ENCODE measurements around the gene KRTAP23-1.

KRTAP23-1 gene

GRCh38 chr21:30338717-30339116 is 9.7 kb downstream of the KRTAP23-1 start:
- TF ChIP-seq POLR2AphosphoS5 (IDR thresholded peaks at IDR 0.05; ENCODE audit: low read depth, low read length) (no peak), POLR2A (IDR thresholded peaks at IDR 0.05; ENCODE audit: low read depth, low read length) (no peak), TAF1 (IDR thresholded peaks at IDR 0.05; ENCODE audit: borderline replicate concordance, low read depth, low read length) (no peak)
- FAIRE-seq (no peak), DNase-seq (ENCODE audit: insufficient read length) (no peak)

DNA sequence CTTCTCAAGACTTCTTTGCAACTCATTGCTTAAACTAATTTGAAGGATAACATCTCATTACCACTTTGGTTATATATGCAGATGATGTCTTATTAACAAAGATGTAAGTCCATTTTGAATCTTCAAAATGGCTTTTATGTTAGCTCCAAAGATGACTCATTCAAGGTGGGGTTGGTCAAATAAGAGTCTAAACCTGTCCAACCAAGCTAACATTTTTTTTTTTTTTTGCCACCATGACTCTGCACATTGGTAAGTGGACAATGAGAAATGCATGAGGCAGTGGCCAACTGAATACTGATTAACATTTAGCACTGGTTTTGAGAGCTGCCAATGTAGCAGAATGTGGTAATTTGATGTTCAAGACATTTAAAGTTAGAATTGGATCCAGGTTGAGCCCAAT is 10.6 kb downstream of the KRTAP23-1 start:
- FAIRE-seq, result no peak
- TF ChIP-seq POLR2AphosphoS5 (IDR thresholded peaks at IDR 0.05; ENCODE audit: low read depth, low read length) (no peak), TAF1 (IDR thresholded peaks at IDR 0.05; ENCODE audit: borderline replicate concordance, low read depth, low read length) (no peak), POLR2A (IDR thresholded peaks at IDR 0.05; ENCODE audit: low read depth, low read length) (no peak)
- DNase-seq (ENCODE audit: insufficient read length), result no peak

DNA sequence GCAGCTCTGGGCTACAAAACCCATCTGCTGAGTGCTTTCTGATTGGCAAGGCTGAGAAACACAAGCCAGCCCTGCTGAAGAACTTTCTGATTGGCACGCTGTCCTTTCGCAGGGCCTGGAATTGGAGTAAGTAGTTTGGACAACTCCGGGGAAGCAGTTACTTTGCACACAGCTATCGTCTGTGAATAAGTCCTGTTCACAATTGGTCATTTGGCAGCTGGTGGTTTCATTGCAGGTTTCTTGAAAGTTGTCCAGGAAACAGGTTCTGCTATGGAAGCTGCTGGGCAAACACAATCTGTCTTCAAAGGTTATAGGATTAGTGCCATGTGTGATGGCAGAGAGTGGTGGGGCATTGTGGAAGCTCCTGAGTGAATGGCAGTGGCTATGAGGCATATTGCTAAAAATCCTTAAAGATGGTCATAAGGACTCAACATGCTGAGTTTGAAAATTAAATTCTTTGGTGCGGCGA is 11.1 kb downstream of the KRTAP23-1 start, which contains the start of gene KRTAP27-1:
Gene KRTAP27-1 (minus strand): TSS at position 419 of the 469 bp plus-strand sequence. CDS start 26 bp downstream, at position 393.
- no peak for TF ChIP-seq POLR2AphosphoS5 (IDR thresholded peaks at IDR 0.05; ENCODE audit: low read depth, low read length)
- TF ChIP-seq TAF1 (IDR thresholded peaks at IDR 0.05; ENCODE audit: borderline replicate concordance, low read depth, low read length), result no peak
- no peak for TF ChIP-seq POLR2A (IDR thresholded peaks at IDR 0.05; ENCODE audit: low read depth, low read length)
- FAIRE-seq, result no peak
- DNase-seq (ENCODE audit: insufficient read length), result no peak

GRCh38 chr21:30336596-30336995 is 11.8 kb downstream of the KRTAP23-1 start:
- FAIRE-seq, result no peak
- no peak for DNase-seq (ENCODE audit: insufficient read length)

GRCh38 chr21:30333736-30334135 is 14.7 kb downstream of the KRTAP23-1 start:
- TF ChIP-seq POLR2A (IDR thresholded peaks at IDR 0.05; ENCODE audit: low read depth, low read length), result no peak
- no peak for TF ChIP-seq TAF1 (IDR thresholded peaks at IDR 0.05; ENCODE audit: borderline replicate concordance, low read depth, low read length)
- TF ChIP-seq POLR2AphosphoS5 (IDR thresholded peaks at IDR 0.05; ENCODE audit: low read depth, low read length), result no peak
- FAIRE-seq (no peak), DNase-seq (ENCODE audit: insufficient read length) (no peak)

More at GRCh38 chr21:30336596-30336995, 11.8 kb downstream of the KRTAP23-1 start:
- no peak for TF ChIP-seq POLR2A (IDR thresholded peaks at IDR 0.05; ENCODE audit: low read depth, low read length)
- TF ChIP-seq TAF1 (IDR thresholded peaks at IDR 0.05; ENCODE audit: borderline replicate concordance, low read depth, low read length), result no peak
- TF ChIP-seq POLR2AphosphoS5 (IDR thresholded peaks at IDR 0.05; ENCODE audit: low read depth, low read length), result no peak

DNA sequence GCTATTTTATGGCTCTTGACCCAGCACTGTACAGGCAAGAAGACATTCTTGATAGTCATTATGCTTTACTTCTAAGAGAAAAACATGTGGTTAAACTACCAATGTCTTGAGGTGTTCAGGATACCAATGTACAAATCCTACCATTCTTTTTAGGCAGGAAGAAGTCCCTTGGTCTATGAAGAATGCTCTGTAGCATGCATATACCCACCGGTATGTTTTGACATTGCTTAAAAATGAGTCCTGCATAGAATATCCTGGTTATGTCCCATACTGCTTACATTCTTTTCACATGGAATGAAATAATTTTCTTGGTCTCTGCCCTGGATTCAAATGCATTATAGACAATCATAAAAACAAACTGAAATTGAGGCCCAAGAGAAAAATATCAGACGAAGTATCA is 15.7 kb downstream of the KRTAP23-1 start:
- TF ChIP-seq POLR2AphosphoS5 (IDR thresholded peaks at IDR 0.05; ENCODE audit: low read depth, low read length) (no peak), TAF1 (IDR thresholded peaks at IDR 0.05; ENCODE audit: borderline replicate concordance, low read depth, low read length) (no peak), POLR2A (IDR thresholded peaks at IDR 0.05; ENCODE audit: low read depth, low read length) (no peak)
- FAIRE-seq (no peak), DNase-seq (ENCODE audit: insufficient read length) (no peak)

DNA sequence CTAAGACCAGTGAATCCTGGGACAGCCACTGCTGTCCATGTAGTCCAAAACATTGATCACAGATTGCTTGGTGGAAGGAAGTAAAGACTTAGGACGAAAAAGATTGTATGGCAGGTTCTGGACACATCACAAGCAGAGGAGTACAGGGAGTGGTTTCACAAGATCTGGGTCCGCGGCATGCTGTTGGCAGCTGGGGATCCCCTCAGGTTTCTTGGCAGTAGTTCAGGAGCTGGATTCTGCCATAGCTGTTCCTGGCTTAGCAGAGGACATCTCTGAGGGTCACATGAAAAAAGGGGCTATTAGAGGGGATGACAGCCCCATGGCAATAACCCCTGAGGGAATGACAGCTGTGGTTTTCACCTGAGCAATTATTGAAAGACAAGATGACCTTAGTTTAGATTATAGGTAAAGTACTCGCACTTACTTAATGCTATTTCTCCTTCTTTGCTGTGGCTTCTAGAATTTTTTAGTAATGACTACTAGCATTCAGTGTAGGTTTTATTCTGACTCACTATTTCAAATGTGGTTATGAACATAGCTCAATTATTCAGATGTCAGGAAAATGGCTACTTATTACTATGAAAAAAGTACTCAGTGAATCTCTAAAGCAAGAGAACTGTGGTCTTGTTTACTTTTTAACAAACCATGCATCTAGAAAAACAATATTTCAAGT is 19.1 kb downstream of the KRTAP23-1 start:
- TF ChIP-seq POLR2A (IDR thresholded peaks at IDR 0.05; ENCODE audit: low read depth, low read length) (no peak), TAF1 (IDR thresholded peaks at IDR 0.05; ENCODE audit: borderline replicate concordance, low read depth, low read length) (no peak), POLR2AphosphoS5 (IDR thresholded peaks at IDR 0.05; ENCODE audit: low read depth, low read length) (no peak)
- FAIRE-seq (no peak), DNase-seq (ENCODE audit: insufficient read length) (no peak)

GRCh38 chr21:30326390-30326789 is 22.0 kb downstream of the KRTAP23-1 start:
- TF ChIP-seq TAF1 (IDR thresholded peaks at IDR 0.05; ENCODE audit: borderline replicate concordance, low read depth, low read length), result no peak
- TF ChIP-seq POLR2AphosphoS5 (IDR thresholded peaks at IDR 0.05; ENCODE audit: low read depth, low read length), result no peak
- TF ChIP-seq POLR2A (IDR thresholded peaks at IDR 0.05; ENCODE audit: low read depth, low read length), result no peak
- FAIRE-seq (no peak), DNase-seq (ENCODE audit: insufficient read length) (no peak)

GRCh38 chr21:30320215-30320614 is 28.2 kb downstream of the KRTAP23-1 start, which contains the start of gene KRTAP26-1:
Gene KRTAP26-1 (minus strand): TSS chr21:30320315. CDS start chr21:30320035, 280 bp downstream.
- TF ChIP-seq TAF1 (IDR thresholded peaks at IDR 0.05; ENCODE audit: borderline replicate concordance, low read depth, low read length) (no peak), POLR2AphosphoS5 (IDR thresholded peaks at IDR 0.05; ENCODE audit: low read depth, low read length) (no peak), POLR2A (IDR thresholded peaks at IDR 0.05; ENCODE audit: low read depth, low read length) (no peak)
- DNase-seq (ENCODE audit: insufficient read length), result no peak
- no peak for FAIRE-seq

DNA sequence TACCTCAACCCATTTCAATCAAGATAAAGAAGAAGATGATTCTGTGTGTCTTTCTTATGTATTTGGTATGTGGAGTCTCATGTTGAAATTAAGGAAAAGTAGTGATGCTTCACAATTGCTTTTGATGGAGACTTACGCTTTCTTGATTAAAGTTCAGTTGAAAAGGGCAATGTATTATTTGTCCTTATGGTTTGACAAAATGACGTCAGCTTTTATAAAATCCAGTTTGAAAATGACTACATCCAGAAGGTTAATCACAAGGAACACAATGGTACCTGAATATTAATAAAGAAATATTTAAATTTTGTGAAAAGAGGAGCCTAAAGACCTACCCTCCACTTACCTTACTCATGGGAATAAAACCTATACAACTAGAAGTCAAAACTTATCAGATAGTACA is 32.7 kb downstream of the KRTAP23-1 start:
- FAIRE-seq (no peak), DNase-seq (ENCODE audit: insufficient read length) (no peak)
- TF ChIP-seq TAF1 (IDR thresholded peaks at IDR 0.05; ENCODE audit: borderline replicate concordance, low read depth, low read length), result no peak
- TF ChIP-seq POLR2A (IDR thresholded peaks at IDR 0.05; ENCODE audit: low read depth, low read length), result no peak
- TF ChIP-seq POLR2AphosphoS5 (IDR thresholded peaks at IDR 0.05; ENCODE audit: low read depth, low read length), result no peak

- TF ChIP-seq POLR2A (IDR thresholded peaks at IDR 0.05; ENCODE audit: low read depth, low read length) (no peak), TAF1 (IDR thresholded peaks at IDR 0.05; ENCODE audit: borderline replicate concordance, low read depth, low read length) (no peak), POLR2AphosphoS5 (IDR thresholded peaks at IDR 0.05; ENCODE audit: low read depth, low read length) (no peak)
- DNase-seq (ENCODE audit: insufficient read length), result no peak
- FAIRE-seq, result no peak
Measured at GRCh38 chr21:30306884-30307283, 41.5 kb downstream of the KRTAP23-1 start.

DNA sequence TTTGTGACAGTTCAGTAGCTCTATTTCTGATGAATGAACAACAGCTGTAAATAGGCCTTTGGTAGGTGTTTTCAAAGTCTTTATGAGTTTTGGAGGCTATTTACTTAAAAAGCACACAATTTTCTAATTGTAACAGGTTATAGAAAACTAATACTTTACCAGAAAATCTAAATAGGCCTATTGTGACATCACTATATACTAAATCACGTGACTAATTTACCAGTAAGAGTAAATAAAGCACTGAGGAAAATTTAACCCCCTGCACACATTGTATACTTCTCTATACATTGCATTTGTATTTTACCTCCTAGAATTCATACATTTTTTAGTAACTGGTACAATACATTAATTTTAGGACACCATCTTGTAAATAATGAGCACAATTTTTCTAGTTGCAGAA is 43.3 kb downstream of the KRTAP23-1 start:
- DNase-seq (ENCODE audit: insufficient read length) (no peak), FAIRE-seq (no peak)
- TF ChIP-seq POLR2A (IDR thresholded peaks at IDR 0.05; ENCODE audit: low read depth, low read length) (no peak), POLR2AphosphoS5 (IDR thresholded peaks at IDR 0.05; ENCODE audit: low read depth, low read length) (no peak), TAF1 (IDR thresholded peaks at IDR 0.05; ENCODE audit: borderline replicate concordance, low read depth, low read length) (no peak)

Data from GM12892 (cell line).